HEK293T (cell line): ENCODE results near the gene XIRP1.

Experiments used
- ARNT ChIP-seq: fragments of 450-650 bp; IDR thresholded peaks from 2 replicates; pipeline ENCODE4 v1.6.1; 2017; ENCODE audit warnings: mild to moderate bottlenecking
- BHLHE40 ChIP-seq: fragments of 450-650 bp; IDR thresholded peaks from 2 replicates; pipeline ENCODE4 v1.6.1; 2016; ENCODE audit warnings: mild to moderate bottlenecking, moderate library complexity, borderline replicate concordance
- ELF4 ChIP-seq: fragments of 450-650 bp; IDR thresholded peaks from 2 replicates; pipeline ENCODE4 v1.6.1; 2017; ENCODE audit warnings: antibody characterized with exemption
- FOXK2 ChIP-seq: fragments of 450-650 bp; IDR thresholded peaks from 2 replicates; pipeline ENCODE4 v1.6.1; 2016; ENCODE audit warnings: mild to moderate bottlenecking
- FOXM1 ChIP-seq: fragments of 450-650 bp; IDR thresholded peaks from 2 replicates; pipeline ENCODE4 v1.6.1; 2017; ENCODE audit warnings: mild to moderate bottlenecking, borderline replicate concordance
- HDGF ChIP-seq: fragments of 450-650 bp; IDR thresholded peaks from 2 replicates; pipeline ENCODE4 v1.6.1; 2017; ENCODE audit warnings: antibody characterized with exemption, borderline replicate concordance
- SP1 ChIP-seq: fragments of 450-650 bp; IDR thresholded peaks from 2 replicates; pipeline ENCODE4 v1.6.1; 2017

GRCh38 chr3:39169712-39170111 lies 22.7 kb downstream of the XIRP1 start:
- no peak for TF ChIP-seq BHLHE40
- TF ChIP-seq FOXK2, result no peak
- TF ChIP-seq ARNT, result no peak
- no peak for TF ChIP-seq FOXM1
- no peak for TF ChIP-seq ELF4
- no peak for TF ChIP-seq HDGF
- TF ChIP-seq SP1, result no peak
